H1 (cell line): ENCODE measurements around the gene KRTAP10-7. TPM values are rescaled to one million over a fixed set of nuclear protein-coding genes. Genes with fewer than 3 reads are reported as not detected.

Experiments
- CTCF ChIA-PET: fragments of 300-600 bp; sonication (Branson Sonifier 250); formaldehyde crosslinking; loops from one replicate; lab custom pipeline; 2021; ENCODE audit not compliant: partially characterized antibody; lab: Charles Lee
- POLR2A ChIA-PET: fragments of 300-600 bp; sonication (Branson Sonifier 250); formaldehyde crosslinking; loops from one replicate; lab custom pipeline; 2021; ENCODE audit warnings: inconsistent platforms; ENCODE audit not compliant: partially characterized antibody; lab: Charles Lee
- DNase-seq, 2 experiments: peaks; one replicate each; pipeline versions ENCODE4 v3.0.0 to v3.0.0-alpha.2; 2010 to 2022; ENCODE audit warnings: low spot score in 2 of 2, low read depth in 1 of 2, mixed read lengths in 1 of 2
- FAIRE-seq: peaks from 2 replicates; lab custom pipeline; 2011; peaks lifted over from hg19 to GRCh38; lab: Jason Lieb, UNC
- H2AFZ ChIP-seq: 2 replicates; pipeline ENCODE4 v1.8.1; 2012; ENCODE audit warnings: low read length, inconsistent platforms
- H2AK5ac ChIP-seq: 2 replicates; pipeline ENCODE4 v1.6.1; 2013; ENCODE audit warnings: low read depth, low read length
- H2BK120ac ChIP-seq: replicated peaks from 2 replicates; pipeline ENCODE3; 2013; ENCODE audit warnings: low read depth, low read length, inconsistent platforms
- H2BK12ac ChIP-seq: 2 replicates; pipeline ENCODE4 v1.6.1; 2013; ENCODE audit warnings: low read depth, low read length
- H2BK15ac ChIP-seq: 2 replicates; pipeline ENCODE4 v1.6.1; 2013; ENCODE audit warnings: low read length
- H2BK20ac ChIP-seq: 2 replicates; pipeline ENCODE4 v1.6.1; 2013; ENCODE audit warnings: low read length
- H2BK5ac ChIP-seq: 2 replicates; pipeline ENCODE4 v1.6.1; 2013; ENCODE audit warnings: low read depth, low read length
- H3K14ac ChIP-seq: 2 replicates; pipeline ENCODE4 v1.6.1; 2013; ENCODE audit warnings: inconsistent platforms; ENCODE audit not compliant: insufficient read length
- H3K18ac ChIP-seq: 2 replicates; pipeline ENCODE4 v1.6.1; 2013; ENCODE audit warnings: low read length; ENCODE audit errors: extremely low read depth
- H3K23ac ChIP-seq: 2 replicates; pipeline ENCODE4 v1.6.1; 2013; ENCODE audit warnings: inconsistent platforms; ENCODE audit not compliant: insufficient read length
- H3K23me2 ChIP-seq: 2 replicates; pipeline ENCODE4 v1.6.1; 2013; ENCODE audit warnings: low read depth, low read length
- H3K27ac ChIP-seq: 2 replicates; pipeline ENCODE4 v1.6.1; 2011; ENCODE audit warnings: low read depth, low read length, inconsistent platforms
- H3K27me3 ChIP-seq, 4 experiments: replicated peaks in 1 of 4; 1 replicate in 1 of 4; 2 replicates in 3 of 4; pipeline versions ENCODE4 v1.6.1 to v1.8.1; 2011 to 2013; ENCODE audit warnings: low read length in 3 of 4, mild to moderate bottlenecking in 3 of 4, inconsistent platforms in 2 of 4, mixed read lengths in 2 of 4, moderate library complexity in 1 of 4; ENCODE audit not compliant: control insufficient read depth in 3 of 4, insufficient read depth in 3 of 4; ENCODE audit errors: extremely low read depth in 1 of 4
- H3K36me3 ChIP-seq, 4 experiments: 2 replicates each; pipeline versions ENCODE4 v1.6.1 to v1.8.1; 2011 to 2013; ENCODE audit warnings: mild to moderate bottlenecking in 4 of 4, low read length in 3 of 4, moderate library complexity in 2 of 4, control low read depth in 1 of 4, inconsistent platforms in 1 of 4; ENCODE audit not compliant: insufficient read depth in 4 of 4, control insufficient read depth in 2 of 4
- H3K4ac ChIP-seq: replicated peaks from 2 replicates; pipeline ENCODE3; 2013; ENCODE audit warnings: low read length, low read depth, mixed read lengths, inconsistent platforms; ENCODE audit not compliant: insufficient read length
- H3K4me1 ChIP-seq, 4 experiments: replicated peaks in 1 of 4; 1 replicate in 1 of 4; 2 replicates in 3 of 4; pipeline versions ENCODE4 v1.6.1 to v1.8.1; 2011 to 2013; ENCODE audit warnings: low read length in 3 of 4, inconsistent platforms in 2 of 4, mixed read lengths in 1 of 4; ENCODE audit not compliant: insufficient read depth in 4 of 4, control insufficient read depth in 3 of 4
- H3K4me2 ChIP-seq, 2 experiments: 2 replicates each; pipeline versions ENCODE4 v1.6.1 to v1.8.1; 2011 to 2013; ENCODE audit warnings: low read depth in 2 of 2, low read length in 2 of 2, control low read depth in 1 of 2, inconsistent platforms in 1 of 2, mild to moderate bottlenecking in 1 of 2; ENCODE audit not compliant: insufficient read depth in 1 of 2
- H3K4me3 ChIP-seq, 4 experiments: fragments of 200-600, 300-600 bp in 1 of 4; sonication (generic), shearing (Covaris generic), sonication (Bioruptor Twin) in 1 of 4; 2 replicates each; pipeline versions ENCODE4 v1.5.1 to v1.8.1; 2011 to 2016; ENCODE audit warnings: low read length in 4 of 4, low read depth in 3 of 4, control low read depth in 2 of 4, inconsistent platforms in 2 of 4, mild to moderate bottlenecking in 2 of 4, mixed read lengths in 1 of 4, moderate library complexity in 1 of 4; ENCODE audit not compliant: insufficient read depth in 2 of 4; ENCODE audit errors: extremely low read depth in 1 of 4
- H3K56ac ChIP-seq: replicated peaks from 2 replicates; pipeline ENCODE3; 2013; ENCODE audit warnings: low read depth, mild to moderate bottlenecking, mixed read lengths, low read length, inconsistent platforms; ENCODE audit not compliant: insufficient read length
- H3K79me1 ChIP-seq: 2 replicates; pipeline ENCODE4 v1.6.1; 2013; ENCODE audit warnings: low read depth, low read length, control low read depth
- H3K79me2 ChIP-seq, 2 experiments: 2 replicates each; pipeline versions ENCODE4 v1.6.1 to v1.8.1; 2012 to 2013; ENCODE audit warnings: low read length in 2 of 2, mild to moderate bottlenecking in 2 of 2, inconsistent platforms in 1 of 2; ENCODE audit not compliant: insufficient read depth in 2 of 2, control insufficient read depth in 1 of 2
- H3K9ac ChIP-seq, 4 experiments: replicated peaks in 1 of 4; 1 replicate in 1 of 4; 2 replicates in 3 of 4; pipeline versions ENCODE4 v1.6.1 to v1.8.1; 2011 to 2013; ENCODE audit warnings: low read depth in 3 of 4, low read length in 3 of 4, control low read depth in 2 of 4, mild to moderate bottlenecking in 2 of 4, moderate library complexity in 2 of 4, inconsistent platforms in 1 of 4; ENCODE audit errors: extremely low read depth in 1 of 4
- H3K9me3 ChIP-seq, 2 experiments: 2 replicates each; pipeline versions ENCODE4 v1.6.1 to v1.8.1; 2012 to 2013; ENCODE audit warnings: mild to moderate bottlenecking in 2 of 2, moderate library complexity in 2 of 2, control low read depth in 1 of 2, inconsistent platforms in 1 of 2, low read depth in 1 of 2, low read length in 1 of 2, mixed read lengths in 1 of 2; ENCODE audit not compliant: insufficient read depth in 2 of 2
- H4K20me1 ChIP-seq, 2 experiments: replicated peaks in 1 of 2; 2 replicates each; pipeline versions ENCODE3 to v1.8.1; 2011 to 2013; ENCODE audit warnings: inconsistent platforms in 2 of 2, low read length in 2 of 2, mild to moderate bottlenecking in 1 of 2; ENCODE audit not compliant: insufficient read depth in 2 of 2, control insufficient read depth in 1 of 2
- H4K5ac ChIP-seq: 2 replicates; pipeline ENCODE4 v1.6.1; 2013; ENCODE audit warnings: low read length, low read depth, mixed read lengths, inconsistent platforms; ENCODE audit not compliant: insufficient read length
- H4K8ac ChIP-seq: 2 replicates; pipeline ENCODE4 v1.8.0; 2013; ENCODE audit warnings: mild to moderate bottlenecking, moderate library complexity, low read length, inconsistent platforms; ENCODE audit not compliant: insufficient read depth; ENCODE audit errors: extremely low read depth
- H4K91ac ChIP-seq: replicated peaks from 2 replicates; pipeline ENCODE3; 2013; ENCODE audit warnings: low read length, mixed read lengths, inconsistent platforms; ENCODE audit not compliant: insufficient read length
- NANOG ChIP-seq: IDR thresholded peaks from 2 replicates; pipeline ENCODE4 v1.6.1; 2011; ENCODE audit warnings: low read length, low read depth, mild to moderate bottlenecking, inconsistent platforms; ENCODE audit not compliant: insufficient read depth, poor library complexity, severe bottlenecking
- WGBS, 2 experiments: shearing (Covaris generic) in 1 of 2; methylation state at CpG; one replicate each; pipeline versions ENCODE4 v1.1.6 to v1.1.7; 2013 to 2015; ENCODE audit warnings: low lambda C conversion rate in 2 of 2, mixed read lengths in 2 of 2, inconsistent platforms in 1 of 2, low coverage in 1 of 2, missing lambda C conversion rate in 1 of 2; ENCODE audit not compliant: insufficient replicate concordance in 2 of 2, insufficient coverage in 1 of 2, insufficient read length in 1 of 2; ENCODE audit errors: extremely low coverage in 1 of 2, missing lambda C conversion rate in 1 of 2; 5-methylcytosine and 5-hydroxymethylcytosine counted together
- polyA plus RNA-seq, 7 experiments: library from polyadenylated mRNA; depleted of rRNA in 3 of 7; stranded (reverse) in 5 of 7; unstranded in 2 of 7; fragments of >200 nt in 5 of 7; fragments of 200-250 nt in 2 of 7; gene quantifications; 1 replicate in 5 of 7; 2 replicates in 1 of 7; 4 replicates in 1 of 7; pipeline versions ENCODE4 v1.2.1 to v1.2.3, GENCODE V29; 2011 to 2013; ENCODE audit warnings: missing spikeins in 2 of 7, mixed read lengths in 2 of 7
- total RNA-seq: library from RNA; stranded (reverse); fragmentation: NEBNext Ultra II Directional; extraction: Animal tissue kit (Norgen Biotek cat#: 25700); gene quantifications from 2 replicates; pipeline ENCODE4 v1.2.1, GENCODE V29; 2021

The KRTAP10-7 gene
- total and polyA plus RNA-seq, 2 of the 8 experiments (the other 6 are each of a cell fraction or from before 2014, with no cell fraction given), result not detected

DNA sequence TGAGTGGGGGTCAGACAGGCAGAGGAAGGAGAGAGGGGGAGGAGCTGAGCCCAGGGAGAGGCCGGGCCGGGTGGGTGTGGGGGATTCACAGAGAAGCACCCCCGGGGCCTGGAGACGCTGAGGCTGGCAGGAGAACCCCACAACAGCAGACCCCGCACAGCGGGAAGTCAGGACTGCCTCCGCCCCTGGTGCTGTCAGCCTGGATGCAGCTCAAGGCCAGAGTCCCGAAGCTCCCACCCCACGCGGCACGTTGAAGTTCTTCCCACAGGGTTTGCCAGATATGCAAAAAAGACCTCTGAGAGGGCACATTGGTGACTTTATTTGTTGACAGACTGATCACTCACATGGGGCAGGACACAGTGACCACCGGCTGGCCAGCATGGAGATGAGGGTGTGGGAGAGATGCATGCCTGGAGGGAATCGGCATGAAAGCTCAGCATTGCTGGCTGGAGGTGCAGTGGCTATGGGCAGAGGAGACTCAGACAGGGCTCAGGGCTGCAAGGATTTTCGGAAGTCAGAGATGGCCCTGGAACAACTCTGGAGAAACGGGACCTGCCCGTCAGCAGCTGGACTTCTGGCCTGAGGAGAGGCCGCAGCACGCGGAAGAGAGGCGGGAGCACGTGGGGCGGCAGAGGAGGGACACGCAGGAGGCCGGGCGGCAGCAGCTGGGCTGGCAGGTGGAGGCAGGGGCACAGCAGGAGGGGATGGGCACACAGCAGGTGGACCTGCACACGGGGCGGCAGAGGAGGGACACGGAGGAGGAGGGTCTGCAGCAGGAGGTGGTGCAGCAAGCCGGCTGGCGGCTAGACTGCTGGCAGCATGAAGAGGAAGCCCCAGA lies 42.7 kb upstream of the KRTAP10-7 start:
- H3K4ac ChIP-seq, result no peak overlapping the region
- ChIA-PET CTCF (interaction anchor here (0.6 to 2.0 kb wide), 7 partner anchors 11 to 696 kb away, joined by 3 to 6 read pairs (median 4); no protein-coding TSS in a partner anchor), POLR2A (interaction anchor here (0.7 to 1.2 kb wide), 3 partner anchors 8 to 61 kb away, joined by 3 to 4 read pairs (median 4); no protein-coding TSS in a partner anchor)
- H2BK120ac ChIP-seq, result no peak overlapping the region
- H2BK12ac ChIP-seq, result peak overlapping the region; percentile 50; the same call in 1 of the 2 replicates
- no peak overlapping the region for H3K27ac ChIP-seq
- H3K79me2 ChIP-seq, result no peaks in the 10 kb centered on the region
- H3K18ac ChIP-seq, result no peak overlapping the region; the same call in 1 of the 2 replicates
- H3K23me2 ChIP-seq, result no peaks in the 10 kb centered on the region
- H4K5ac ChIP-seq, result no peak overlapping the region
- 0 out of 2 replicates have a peak overlapping the region, but pooled peaks have one; percentile 18 for H4K8ac ChIP-seq
- H3K23ac ChIP-seq, result no peak overlapping the region
- H3K4me2 ChIP-seq, result no peak overlapping the region
- 89% methylated on average over 27 of the region's 30 CpGs; no CpG with 5 or more reads in 1 of the 2 experiments for WGBS, 2 experiments
- H2BK5ac ChIP-seq, result 0 out of 2 replicates have a peak overlapping the region, but pooled peaks have one; percentile 16
- FAIRE-seq (no peak), DNase-seq (peak in 1 of 2 experiments; percentile 46)
- no peak overlapping the region for H2AK5ac ChIP-seq
- H3K4me1 ChIP-seq, result peaks cover 2 to 6% (median 4%) of the 10 kb centered on the region in 4 experiments; a peak in 4 of 7 replicates
- H3K79me1 ChIP-seq, result no peaks in the 10 kb centered on the region; the same call in 1 of the 2 replicates
- no peak for TF ChIP-seq NANOG
- no peak overlapping the region for H2BK15ac ChIP-seq
- no peaks in the 10 kb centered on the region for H3K27me3 ChIP-seq
- no peak overlapping the region for H2BK20ac ChIP-seq
- no peak overlapping the region for H3K4me3 ChIP-seq
- H3K14ac ChIP-seq, result no peak overlapping the region
- no peaks in the 10 kb centered on the region for H3K9me3 ChIP-seq
- no peaks in the 10 kb centered on the region for H4K20me1 ChIP-seq
- H4K91ac ChIP-seq, result no peak overlapping the region
- H3K56ac ChIP-seq, result no peak overlapping the region
- H2AFZ ChIP-seq, result no peak overlapping the region
- H3K9ac ChIP-seq, result no peak overlapping the region
- H3K36me3 ChIP-seq, result no peaks in the 10 kb centered on the region
